HepG2 (cell line): ENCODE data around the gene DCST2. TPM values are rescaled to one million over a fixed set of nuclear protein-coding genes. Genes with fewer than 3 reads are reported as not detected.

Experiments
- ARNTL ChIP-seq: sonication (generic); formaldehyde crosslinking; IDR thresholded peaks from 2 replicates; pipeline ENCODE4 v1.4.0; 2020; ENCODE audit warnings: mild to moderate bottlenecking, missing genetic modification reagents
- BORCS8-MEF2B ChIP-seq: sonication (generic); formaldehyde crosslinking; IDR thresholded peaks from 2 replicates; pipeline ENCODE4 v1.8.0; 2022; ENCODE audit warnings: mild to moderate bottlenecking, missing genetic modification reagents
- DPF2 ChIP-seq: sonication (generic); formaldehyde crosslinking; IDR thresholded peaks from 2 replicates; pipeline ENCODE4 v1.4.0; 2020; ENCODE audit warnings: mild to moderate bottlenecking, low read depth, missing genetic modification reagents, borderline replicate concordance
- IKZF1 ChIP-seq: fragments of 450-650 bp; IDR thresholded peaks from 2 replicates; pipeline ENCODE4 v1.7.1; 2016
- KAT7 ChIP-seq: IDR thresholded peaks from 2 replicates; pipeline ENCODE4 v1.6.1; 2018; ENCODE audit warnings: borderline replicate concordance, missing compliant biosample characterization
- KDM4B ChIP-seq: sonication (generic); formaldehyde crosslinking; IDR thresholded peaks from 2 replicates; pipeline ENCODE4 v1.4.0; 2020; ENCODE audit warnings: missing genetic modification reagents
- LCORL ChIP-seq, 2 experiments: fragments of 450-650 bp in 1 of 2; sonication (generic) in 1 of 2; formaldehyde crosslinking in 1 of 2; IDR thresholded peaks; 2 replicates each; pipeline versions ENCODE4 v1.5.0 to v1.6.1; 2017 to 2020; ENCODE audit warnings: antibody characterized with exemption in 1 of 2, missing genetic modification reagents in 1 of 2
- MAFK ChIP-seq, 2 experiments: IDR thresholded peaks in 1 of 2; conservative IDR thresholded peaks in 1 of 2; 2 replicates each; pipeline ENCODE4 v1.6.1; 2011; ENCODE audit warnings: improper control_type of control experiment in 2 of 2, low read length in 2 of 2
- MXI1 ChIP-seq: IDR thresholded peaks from 3 replicates; pipeline ENCODE4 v1.6.1; 2012; ENCODE audit warnings: low read depth, low read length, inconsistent platforms, borderline replicate concordance
- SP5 ChIP-seq: IDR thresholded peaks from 2 replicates; pipeline ENCODE4 v1.6.1; 2016; ENCODE audit warnings: low read depth, borderline replicate concordance
- ZNF543 ChIP-seq: sonication (generic); formaldehyde crosslinking; IDR thresholded peaks from 2 replicates; pipeline ENCODE4 v1.4.0; 2020; ENCODE audit warnings: mild to moderate bottlenecking, missing genetic modification reagents
- polyA plus RNA-seq, 8 experiments: library from polyadenylated mRNA; depleted of rRNA in 3 of 8; stranded (reverse) in 7 of 8; unstranded in 1 of 8; fragments of >200 nt; fragmentation: Illumina TruSeq in 4 of 8; extraction: Trizol in 4 of 8; gene quantifications; 2 replicates each; pipeline versions ENCODE4 v1.2.1 to v1.2.3, GENCODE V29; 2011 to 2016; ENCODE audit warnings: low read depth in 4 of 8, missing spikeins in 1 of 8, mixed read lengths in 1 of 8; ENCODE audit not compliant: insufficient read depth in 1 of 8
- total RNA-seq, 5 experiments: library from RNA; depleted of rRNA; stranded (reverse); fragments of >200 nt; fragmentation: Illumina TruSeq; extraction: Trizol; gene quantifications; 2 replicates each; pipeline ENCODE4 v1.2.3, GENCODE V29; 2016; ENCODE audit warnings: low read depth in 1 of 5
- TF ChIP-seq, protein P1 (sequence below): sonication (generic); formaldehyde crosslinking; IDR thresholded peaks from 2 replicates; pipeline ENCODE4 v1.4.0; 2020; ENCODE audit warnings: missing genetic modification reagents
- TF ChIP-seq, protein P2 (sequence below): sonication (generic); formaldehyde crosslinking; IDR thresholded peaks from 2 replicates; pipeline ENCODE4 v1.4.0; 2020; ENCODE audit warnings: missing genetic modification reagents
- TF ChIP-seq, protein P3 (sequence below), 2 experiments: sonication (generic) in 1 of 2; formaldehyde crosslinking in 1 of 2; IDR thresholded peaks; 2 replicates each; pipeline versions ENCODE4 v1.6.1 to v1.9.0; 2014 to 2022; ENCODE audit warnings: antibody characterized with exemption in 1 of 2, borderline replicate concordance in 1 of 2, inconsistent platforms in 1 of 2, low read depth in 1 of 2, missing genetic modification reagents in 1 of 2
- TF ChIP-seq, protein P4 (sequence below): sonication (generic); IDR thresholded peaks from 2 replicates; pipeline ENCODE4 v1.6.1; 2016; ENCODE audit warnings: low read depth, borderline replicate concordance

The DCST2 gene
- total and polyA plus RNA-seq, 2 of the 13 experiments (the other 11 are each of a cell fraction or from before 2014, with no cell fraction given), result 0.74 TPM; not detected in 1

DNA sequence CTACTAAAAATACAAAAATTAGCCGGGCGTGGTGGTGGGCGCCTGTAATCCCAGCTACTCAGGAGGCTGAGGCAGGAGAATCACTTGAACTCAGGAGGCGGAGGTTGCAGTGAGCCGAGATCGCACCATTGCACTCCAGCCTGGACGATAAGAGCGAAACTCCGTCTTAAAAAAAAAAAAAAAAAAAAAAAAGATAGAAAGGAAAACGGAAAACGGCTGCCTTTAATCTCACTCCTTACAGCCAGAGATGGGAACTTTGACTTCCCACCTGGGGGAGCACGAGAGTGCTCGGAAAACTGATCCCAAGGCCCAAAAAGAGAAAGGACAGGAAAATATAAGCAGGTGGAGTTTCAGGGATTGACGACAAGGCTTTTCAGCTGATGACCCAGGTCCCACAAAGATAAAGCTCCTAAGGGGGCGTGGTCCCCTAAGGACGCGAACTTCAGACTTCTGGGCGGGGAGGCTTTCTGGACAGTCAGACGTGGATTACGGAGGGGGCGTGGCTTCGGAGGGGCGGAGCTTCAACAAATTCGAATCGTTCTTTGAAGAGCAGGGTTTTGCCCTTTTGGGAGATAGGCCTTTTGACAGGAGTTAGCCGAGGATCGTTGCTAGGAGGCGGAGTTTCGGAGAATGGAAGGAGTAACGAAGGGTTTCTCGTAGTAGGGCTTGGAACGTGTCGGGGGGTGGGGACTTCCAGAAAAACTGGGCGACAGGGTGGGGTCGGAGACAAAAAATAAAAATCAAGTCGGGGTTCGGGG, 60.1 kb downstream of the DCST2 start (continued):
- TF ChIP-seq ARNTL (no peak), ZNF543 (CRISPR knock-in tag) (0 out of 2 replicates have a peak, but pooled peaks have one; percentile 11), DPF2 (CRISPR knock-in tag) (no peak), IKZF1 (no peak), MAFK (conservative IDR thresholded peaks at IDR 0.05 in 1 of 2, IDR thresholded peaks at IDR 0.05 in 1 of 2; ENCODE audit: low read length in 2 of 2) (no peak), SP5 (peak; percentile 99), KAT7 (CRISPR knock-in tag) (no peak), BORCS8-MEF2B (CRISPR knock-in tag) (no peak), KDM4B (CRISPR knock-in tag) (no peak), MXI1 (peak; percentile 84; the same call in 1 of the 3 replicates), LCORL (IDR thresholded peaks at IDR 0.05) (no peak), LCORL (CRISPR knock-in tag; IDR thresholded peaks at IDR 0.05) (peak; percentile 56; the same call in 1 of the 2 replicates)
- TF ChIP-seq, protein P1, sequence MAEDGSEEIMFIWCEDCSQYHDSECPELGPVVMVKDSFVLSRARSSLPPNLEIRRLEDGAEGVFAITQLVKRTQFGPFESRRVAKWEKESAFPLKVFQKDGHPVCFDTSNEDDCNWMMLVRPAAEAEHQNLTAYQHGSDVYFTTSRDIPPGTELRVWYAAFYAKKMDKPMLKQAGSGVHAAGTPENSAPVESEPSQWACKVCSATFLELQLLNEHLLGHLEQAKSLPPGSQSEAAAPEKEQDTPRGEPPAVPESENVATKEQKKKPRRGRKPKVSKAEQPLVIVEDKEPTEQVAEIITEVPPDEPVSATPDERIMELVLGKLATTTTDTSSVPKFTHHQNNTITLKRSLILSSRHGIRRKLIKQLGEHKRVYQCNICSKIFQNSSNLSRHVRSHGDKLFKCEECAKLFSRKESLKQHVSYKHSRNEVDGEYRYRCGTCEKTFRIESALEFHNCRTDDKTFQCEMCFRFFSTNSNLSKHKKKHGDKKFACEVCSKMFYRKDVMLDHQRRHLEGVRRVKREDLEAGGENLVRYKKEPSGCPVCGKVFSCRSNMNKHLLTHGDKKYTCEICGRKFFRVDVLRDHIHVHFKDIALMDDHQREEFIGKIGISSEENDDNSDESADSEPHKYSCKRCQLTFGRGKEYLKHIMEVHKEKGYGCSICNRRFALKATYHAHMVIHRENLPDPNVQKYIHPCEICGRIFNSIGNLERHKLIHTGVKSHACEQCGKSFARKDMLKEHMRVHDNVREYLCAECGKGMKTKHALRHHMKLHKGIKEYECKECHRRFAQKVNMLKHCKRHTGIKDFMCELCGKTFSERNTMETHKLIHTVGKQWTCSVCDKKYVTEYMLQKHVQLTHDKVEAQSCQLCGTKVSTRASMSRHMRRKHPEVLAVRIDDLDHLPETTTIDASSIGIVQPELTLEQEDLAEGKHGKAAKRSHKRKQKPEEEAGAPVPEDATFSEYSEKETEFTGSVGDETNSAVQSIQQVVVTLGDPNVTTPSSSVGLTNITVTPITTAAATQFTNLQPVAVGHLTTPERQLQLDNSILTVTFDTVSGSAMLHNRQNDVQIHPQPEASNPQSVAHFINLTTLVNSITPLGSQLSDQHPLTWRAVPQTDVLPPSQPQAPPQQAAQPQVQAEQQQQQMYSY (CRISPR knock-in tag), result 0 out of 2 replicates have a peak, but pooled peaks have one; percentile 15
- TF ChIP-seq, protein P2, sequence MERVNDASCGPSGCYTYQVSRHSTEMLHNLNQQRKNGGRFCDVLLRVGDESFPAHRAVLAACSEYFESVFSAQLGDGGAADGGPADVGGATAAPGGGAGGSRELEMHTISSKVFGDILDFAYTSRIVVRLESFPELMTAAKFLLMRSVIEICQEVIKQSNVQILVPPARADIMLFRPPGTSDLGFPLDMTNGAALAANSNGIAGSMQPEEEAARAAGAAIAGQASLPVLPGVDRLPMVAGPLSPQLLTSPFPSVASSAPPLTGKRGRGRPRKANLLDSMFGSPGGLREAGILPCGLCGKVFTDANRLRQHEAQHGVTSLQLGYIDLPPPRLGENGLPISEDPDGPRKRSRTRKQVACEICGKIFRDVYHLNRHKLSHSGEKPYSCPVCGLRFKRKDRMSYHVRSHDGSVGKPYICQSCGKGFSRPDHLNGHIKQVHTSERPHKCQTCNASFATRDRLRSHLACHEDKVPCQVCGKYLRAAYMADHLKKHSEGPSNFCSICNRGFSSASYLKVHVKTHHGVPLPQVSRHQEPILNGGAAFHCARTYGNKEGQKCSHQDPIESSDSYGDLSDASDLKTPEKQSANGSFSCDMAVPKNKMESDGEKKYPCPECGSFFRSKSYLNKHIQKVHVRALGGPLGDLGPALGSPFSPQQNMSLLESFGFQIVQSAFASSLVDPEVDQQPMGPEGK (CRISPR knock-in tag), result no peak; the same call in 1 of the 2 replicates
- TF ChIP-seq, protein P3, sequence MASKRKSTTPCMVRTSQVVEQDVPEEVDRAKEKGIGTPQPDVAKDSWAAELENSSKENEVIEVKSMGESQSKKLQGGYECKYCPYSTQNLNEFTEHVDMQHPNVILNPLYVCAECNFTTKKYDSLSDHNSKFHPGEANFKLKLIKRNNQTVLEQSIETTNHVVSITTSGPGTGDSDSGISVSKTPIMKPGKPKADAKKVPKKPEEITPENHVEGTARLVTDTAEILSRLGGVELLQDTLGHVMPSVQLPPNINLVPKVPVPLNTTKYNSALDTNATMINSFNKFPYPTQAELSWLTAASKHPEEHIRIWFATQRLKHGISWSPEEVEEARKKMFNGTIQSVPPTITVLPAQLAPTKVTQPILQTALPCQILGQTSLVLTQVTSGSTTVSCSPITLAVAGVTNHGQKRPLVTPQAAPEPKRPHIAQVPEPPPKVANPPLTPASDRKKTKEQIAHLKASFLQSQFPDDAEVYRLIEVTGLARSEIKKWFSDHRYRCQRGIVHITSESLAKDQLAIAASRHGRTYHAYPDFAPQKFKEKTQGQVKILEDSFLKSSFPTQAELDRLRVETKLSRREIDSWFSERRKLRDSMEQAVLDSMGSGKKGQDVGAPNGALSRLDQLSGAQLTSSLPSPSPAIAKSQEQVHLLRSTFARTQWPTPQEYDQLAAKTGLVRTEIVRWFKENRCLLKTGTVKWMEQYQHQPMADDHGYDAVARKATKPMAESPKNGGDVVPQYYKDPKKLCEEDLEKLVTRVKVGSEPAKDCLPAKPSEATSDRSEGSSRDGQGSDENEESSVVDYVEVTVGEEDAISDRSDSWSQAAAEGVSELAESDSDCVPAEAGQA (IDR thresholded peaks at IDR 0.05; ENCODE audit: low read depth), result no peak
- TF ChIP-seq, protein P3 (CRISPR knock-in tag; IDR thresholded peaks at IDR 0.05; ENCODE audit: borderline replicate concordance), result no peak
- TF ChIP-seq, protein P4, sequence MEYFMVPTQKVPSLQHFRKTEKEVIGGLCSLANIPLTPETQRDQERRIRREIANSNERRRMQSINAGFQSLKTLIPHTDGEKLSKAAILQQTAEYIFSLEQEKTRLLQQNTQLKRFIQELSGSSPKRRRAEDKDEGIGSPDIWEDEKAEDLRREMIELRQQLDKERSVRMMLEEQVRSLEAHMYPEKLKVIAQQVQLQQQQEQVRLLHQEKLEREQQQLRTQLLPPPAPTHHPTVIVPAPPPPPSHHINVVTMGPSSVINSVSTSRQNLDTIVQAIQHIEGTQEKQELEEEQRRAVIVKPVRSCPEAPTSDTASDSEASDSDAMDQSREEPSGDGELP, result peak; percentile 98
